GM15510 (cell line): ENCODE measurements around the gene GRK5.

Experiments used
- POLR2A ChIP-seq: IDR thresholded peaks from 3 replicates; pipeline ENCODE4 v1.6.1; 2011; ENCODE audit warnings: borderline replicate concordance; ENCODE audit not compliant: insufficient read length; ENCODE audit errors: extremely low read depth

GRK5 gene

GRCh38 chr10:119207366-119207666, at the start of gene GRK5:
Gene GRK5 (plus strand): TSS chr10:119207571. CDS start chr10:119207918, 347 bp downstream.
- TF ChIP-seq POLR2A, result peak; percentile 65

GRCh38 chr10:119159332-119159731, 48.0 kb upstream of the GRK5 start:
- no peak for TF ChIP-seq POLR2A

GRCh38 chr10:119161680-119162451, 45.5 kb upstream of the GRK5 start:
- no peak for TF ChIP-seq POLR2A

GRCh38 chr10:119162452-119163092, 44.8 kb upstream of the GRK5 start:
- TF ChIP-seq POLR2A, result no peak

- TF ChIP-seq POLR2A, result peak; percentile 70
Observed at GRCh38 chr10:119165171-119166117, 41.9 kb upstream of the GRK5 start, which contains the start of gene SFXN4. Gene SFXN4 (minus strand): TSS chr10:119165714. CDS start chr10:119165647, 67 bp downstream.

GRCh38 chr10:119166118-119166500, 41.3 kb upstream of the GRK5 start:
- no peak for TF ChIP-seq POLR2A

- TF ChIP-seq POLR2A, result no peak
Observed at GRCh38 chr10:119166564-119166963, 40.8 kb upstream of the GRK5 start.

- TF ChIP-seq POLR2A, result no peak
Observed at GRCh38 chr10:119167041-119167440, 40.3 kb upstream of the GRK5 start.

- TF ChIP-seq POLR2A, result no peak
Observed at GRCh38 chr10:119174109-119174508, 33.3 kb upstream of the GRK5 start.

GRCh38 chr10:119176166-119176565, 31.2 kb upstream of the GRK5 start:
- TF ChIP-seq POLR2A, result no peak

GRCh38 chr10:119177708-119178371, 29.5 kb upstream of the GRK5 start:
- TF ChIP-seq POLR2A, result no peak

GRCh38 chr10:119178372-119179119, 28.8 kb upstream of the GRK5 start, which contains the start of gene PRDX3:
Gene PRDX3 (minus strand): TSS chr10:119178812. CDS start chr10:119178790, 22 bp downstream.
- peak; percentile 98 for TF ChIP-seq POLR2A

GRCh38 chr10:119183664-119184412, 23.5 kb upstream of the GRK5 start:
- no peak for TF ChIP-seq POLR2A
